Measurements from ENCODE around the gene CLSTN2.

Gene CLSTN2

GRCh38 chr3:140344601-140345205, 409.7 kb downstream of the CLSTN2 start:
- Mint-ChIP-seq H3K4me3 (no peak overlapping the region), H3K4me1 (peaks cover 6% of the 10 kb centered on the region), H3K27me3 (ENCODE audit: low read depth) (peaks cover 3% of the 10 kb centered on the region), H3K36me3 (ENCODE audit: low read depth) (no peaks in the 10 kb centered on the region), H3K27ac (no peak overlapping the region), H3K9me3 (no peaks in the 10 kb centered on the region)
- no peak for TF ChIP-seq CTCF (IDR thresholded peaks at IDR 0.05; ENCODE audit: unreplicated experiment in 3 of 3)

GRCh38 chr3:140347151-140347550, 412.2 kb downstream of the CLSTN2 start:
- H3K27ac Mint-ChIP-seq = no peak overlapping the region
- no peak overlapping the region for H3K4me3 Mint-ChIP-seq
- no peak for TF ChIP-seq CTCF (IDR thresholded peaks at IDR 0.05; ENCODE audit: unreplicated experiment in 3 of 3)
- H3K27me3 Mint-ChIP-seq (ENCODE audit: low read depth) = peaks cover 3% of the 10 kb centered on the region
- H3K36me3 Mint-ChIP-seq (ENCODE audit: low read depth) = no peaks in the 10 kb centered on the region
- no peaks in the 10 kb centered on the region for H3K4me1 Mint-ChIP-seq
- H3K9me3 Mint-ChIP-seq = no peaks in the 10 kb centered on the region

GRCh38 chr3:140349938-140350337, 415.0 kb downstream of the CLSTN2 start:
- Mint-ChIP-seq H3K4me1 (no peaks in the 10 kb centered on the region), H3K27ac (no peak overlapping the region), H3K4me3 (no peak overlapping the region), H3K36me3 (ENCODE audit: low read depth) (no peaks in the 10 kb centered on the region), H3K27me3 (ENCODE audit: low read depth) (peaks cover 8% of the 10 kb centered on the region), H3K9me3 (no peaks in the 10 kb centered on the region)
- no peak for TF ChIP-seq CTCF (IDR thresholded peaks at IDR 0.05; ENCODE audit: unreplicated experiment in 3 of 3)

GRCh38 chr3:140351466-140351865, 416.5 kb downstream of the CLSTN2 start:
- Mint-ChIP-seq H3K27me3 (ENCODE audit: low read depth) (peaks cover 5% of the 10 kb centered on the region), H3K4me1 (no peaks in the 10 kb centered on the region), H3K4me3 (no peak overlapping the region), H3K27ac (no peak overlapping the region), H3K36me3 (ENCODE audit: low read depth) (no peaks in the 10 kb centered on the region), H3K9me3 (no peaks in the 10 kb centered on the region)
- TF ChIP-seq CTCF (IDR thresholded peaks at IDR 0.05; ENCODE audit: unreplicated experiment in 3 of 3) = no peak

GRCh38 chr3:140355481-140355880, 420.5 kb downstream of the CLSTN2 start:
- Mint-ChIP-seq H3K27ac (no peak overlapping the region), H3K4me3 (no peak overlapping the region), H3K36me3 (ENCODE audit: low read depth) (no peaks in the 10 kb centered on the region), H3K4me1 (no peaks in the 10 kb centered on the region), H3K27me3 (ENCODE audit: low read depth) (peaks cover 5% of the 10 kb centered on the region), H3K9me3 (no peaks in the 10 kb centered on the region)
- TF ChIP-seq CTCF (IDR thresholded peaks at IDR 0.05; ENCODE audit: unreplicated experiment in 3 of 3) = no peak

GRCh38 chr3:140358686-140359085, 423.7 kb downstream of the CLSTN2 start:
- Mint-ChIP-seq H3K4me1 (no peaks in the 10 kb centered on the region), H3K27ac (no peak overlapping the region), H3K9me3 (peaks cover 2% of the 10 kb centered on the region), H3K27me3 (ENCODE audit: low read depth) (peaks cover 8% of the 10 kb centered on the region), H3K36me3 (ENCODE audit: low read depth) (no peaks in the 10 kb centered on the region), H3K4me3 (no peak overlapping the region)
- TF ChIP-seq CTCF (IDR thresholded peaks at IDR 0.05; ENCODE audit: unreplicated experiment in 3 of 3) = no peak
